SU-DHL-6 (cell line): Measurements from ENCODE around the gene CLEC5A.

Source experiments
- EZH2phosphoT487 ChIP-seq: fragments of 200-600 bp; sonication (generic), shearing (Covaris generic); conservative IDR thresholded peaks from 2 replicates; pipeline ENCODE4 v1.6.1; 2018; ENCODE audit warnings: mild to moderate bottlenecking, antibody characterized with exemption, low read length, moderate library complexity, mixed read lengths
- TF ChIP-seq, protein P1 (sequence below): fragments of 200-600 bp; sonication (generic); IDR thresholded peaks from one replicate; pipeline ENCODE4 v1.5.1; 2017; ENCODE audit warnings: antibody characterized with exemption, mild to moderate bottlenecking, low read length, moderate library complexity; ENCODE audit not compliant: insufficient read depth, poor library complexity, severe bottlenecking

DNA sequence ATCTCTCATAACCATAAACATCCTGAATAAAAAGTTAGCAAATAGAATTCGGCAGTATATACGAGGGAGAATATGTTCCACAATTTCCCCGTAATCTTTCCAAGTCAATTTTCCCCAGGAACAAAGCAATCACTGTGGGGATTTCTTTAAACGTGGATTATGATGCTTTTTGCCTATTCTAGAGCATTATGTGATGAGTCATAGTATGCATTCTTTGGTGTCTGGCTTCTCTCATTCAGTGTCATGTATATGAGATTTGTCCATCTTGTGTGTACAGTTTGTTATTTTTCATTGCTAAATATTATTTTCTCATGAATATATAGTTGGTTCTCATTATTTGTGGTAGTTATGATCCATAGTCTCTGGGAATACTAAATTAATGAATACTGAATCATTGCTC is 40.5 kb downstream of the CLEC5A start:
- TF ChIP-seq, protein P1, sequence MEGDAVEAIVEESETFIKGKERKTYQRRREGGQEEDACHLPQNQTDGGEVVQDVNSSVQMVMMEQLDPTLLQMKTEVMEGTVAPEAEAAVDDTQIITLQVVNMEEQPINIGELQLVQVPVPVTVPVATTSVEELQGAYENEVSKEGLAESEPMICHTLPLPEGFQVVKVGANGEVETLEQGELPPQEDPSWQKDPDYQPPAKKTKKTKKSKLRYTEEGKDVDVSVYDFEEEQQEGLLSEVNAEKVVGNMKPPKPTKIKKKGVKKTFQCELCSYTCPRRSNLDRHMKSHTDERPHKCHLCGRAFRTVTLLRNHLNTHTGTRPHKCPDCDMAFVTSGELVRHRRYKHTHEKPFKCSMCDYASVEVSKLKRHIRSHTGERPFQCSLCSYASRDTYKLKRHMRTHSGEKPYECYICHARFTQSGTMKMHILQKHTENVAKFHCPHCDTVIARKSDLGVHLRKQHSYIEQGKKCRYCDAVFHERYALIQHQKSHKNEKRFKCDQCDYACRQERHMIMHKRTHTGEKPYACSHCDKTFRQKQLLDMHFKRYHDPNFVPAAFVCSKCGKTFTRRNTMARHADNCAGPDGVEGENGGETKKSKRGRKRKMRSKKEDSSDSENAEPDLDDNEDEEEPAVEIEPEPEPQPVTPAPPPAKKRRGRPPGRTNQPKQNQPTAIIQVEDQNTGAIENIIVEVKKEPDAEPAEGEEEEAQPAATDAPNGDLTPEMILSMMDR, result no peak
- no peak for TF ChIP-seq EZH2phosphoT487
